Naive thymus-derived CD8-positive, alpha-beta T cell (primary cell): ENCODE results near the gene SLC9A7. TPM values are rescaled to one million over a fixed set of nuclear protein-coding genes. Genes with fewer than 3 reads are reported as not detected.
"Not testable (repeated sequence)": the region's sequence is repeated elsewhere in the genome, so short reads cannot be mapped to it uniquely, and the experiment has no call there.

Experiments
- ATAC-seq, 2 donors: fragments of 150-1000 bp; cut with Tn5 transposase in 1 of 2; sonication (Bioruptor Pico), chemical (Tn5 transposase) in 1 of 2; 1 replicate in 1 of 2; 2 replicates in 1 of 2; pipeline ENCODE4 v1.10.0; 2021; ENCODE audit warnings: mild to moderate bottlenecking in 2 of 2, moderate library complexity in 2 of 2
- POLR2A ChIA-PET: fragments of 350-600 bp; sonication (Branson Sonifier 250); formaldehyde crosslinking; loops from one replicate; lab custom pipeline; 2021; ENCODE audit warnings: antibody characterized with exemption; lab: Charles Lee
- DNase-seq, 10 donors: peaks; one replicate each; pipeline versions ENCODE4 v3.0.0 to v3.0.0-alpha.2; 2020 to 2022
- H3K27ac Mint-ChIP-seq, 10 donors: one replicate each; pipeline ENCODE4 v1.8.0; 2020 to 2022; ENCODE audit warnings: mild to moderate bottlenecking in 10 of 10, mixed read lengths in 10 of 10, moderate library complexity in 4 of 10, inconsistent platforms in 1 of 10
- H3K27me3 Mint-ChIP-seq, 5 donors: one replicate each; pipeline ENCODE4 v1.8.0; 2021 to 2022; ENCODE audit warnings: mixed read lengths in 5 of 5
- H3K36me3 Mint-ChIP-seq, 3 donors: one replicate each; pipeline ENCODE4 v1.8.0; 2020 to 2022; ENCODE audit warnings: mixed read lengths in 3 of 3, mild to moderate bottlenecking in 2 of 3, inconsistent platforms in 1 of 3
- H3K4me1 Mint-ChIP-seq, 4 donors: one replicate each; pipeline ENCODE4 v1.8.0; 2021 to 2022; ENCODE audit warnings: mixed read lengths in 4 of 4
- H3K4me3 Mint-ChIP-seq, 10 donors: one replicate each; pipeline ENCODE4 v1.8.0; 2020 to 2022; ENCODE audit warnings: mild to moderate bottlenecking in 10 of 10, mixed read lengths in 10 of 10, moderate library complexity in 6 of 10, inconsistent platforms in 1 of 10
- H3K9me3 Mint-ChIP-seq, 9 donors: one replicate each; pipeline ENCODE4 v1.8.0; 2020 to 2022; ENCODE audit warnings: mixed read lengths in 9 of 9, mild to moderate bottlenecking in 3 of 9, inconsistent platforms in 1 of 9, moderate library complexity in 1 of 9
- polyA plus RNA-seq, 3 donors: library from polyadenylated mRNA; unstranded; fragments of 300-500 nt; fragmentation: Illumina TruSeq; gene quantifications; one replicate each; pipeline ENCODE4 v1.2.3, GENCODE V29; 2021
- total RNA-seq, 8 experiments: library from RNA in 2 of 8; stranded (reverse) in 2 of 8; gene quantifications; one replicate each; pipeline ENCODE4 v1.2.3 and lab custom pipeline; 2021 to 2026

The SLC9A7 gene
- total and polyA plus RNA-seq, 5 experiments from 2014 or later, result 0.33 to 3.6 (median 1.3) TPM

DNA sequence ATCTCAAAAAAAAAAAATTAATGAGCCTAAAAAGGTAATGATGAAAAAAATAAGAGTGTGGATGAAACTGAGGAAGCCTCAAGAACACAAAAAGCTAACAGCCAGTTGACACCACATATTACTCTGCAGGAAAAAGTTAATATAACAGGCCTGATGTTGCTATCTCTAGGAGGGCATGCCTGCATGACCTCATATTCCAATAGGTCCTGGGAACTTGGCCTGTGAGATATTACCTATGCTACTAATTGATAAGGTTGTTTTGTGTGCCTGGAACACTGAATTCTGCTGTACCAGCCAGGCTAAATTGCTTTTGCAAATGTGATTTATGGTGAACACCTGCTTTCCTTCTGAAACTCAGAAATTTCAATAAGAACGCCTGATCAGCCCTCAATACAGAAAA is 15.9 kb downstream of the SLC9A7 start:
- POLR2A ChIA-PET, result no interaction called here
- Mint-ChIP-seq H3K9me3 (peaks cover 0 to 4% (median 0%) of the 10 kb centered on the region in 9 donors), H3K4me1 (peaks cover 0 to 13% (median under 1%) of the 10 kb centered on the region in 4 donors), H3K4me3 (no peak overlapping the region), H3K27me3 (no peaks in the 10 kb centered on the region), H3K27ac (no peak overlapping the region), H3K36me3 (peaks cover 0 to 7% (median 5%) of the 10 kb centered on the region in 3 donors)
- DNase-seq (no peak), ATAC-seq (no peak)

DNA sequence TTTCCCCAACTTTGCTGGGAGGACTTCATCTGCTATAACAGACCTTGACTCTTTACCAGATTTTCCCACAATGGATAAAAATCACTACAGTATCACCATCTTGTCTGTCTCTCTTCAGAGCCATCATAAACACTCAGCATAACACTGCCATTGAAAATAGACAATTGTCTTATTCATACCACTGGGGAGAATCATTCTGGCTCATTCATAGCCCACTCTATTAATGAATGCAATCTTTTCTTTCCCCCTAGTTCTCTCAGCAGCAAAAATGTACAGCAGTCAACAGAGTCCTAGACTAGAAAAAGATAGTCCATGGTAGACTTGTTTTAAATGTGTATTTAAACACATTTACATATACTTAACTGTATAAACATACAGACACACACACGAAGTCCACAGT is 19.2 kb downstream of the SLC9A7 start:
- Mint-ChIP-seq H3K36me3 (peaks cover 0 to 25% (median 6%) of the 10 kb centered on the region in 3 donors), H3K4me3 (no peak overlapping the region), H3K9me3 (peaks cover 0 to 26% (median 16%) of the 10 kb centered on the region in 9 donors), H3K4me1 (peaks cover 0 to 10% (median 0%) of the 10 kb centered on the region in 4 donors), H3K27me3 (no peaks in the 10 kb centered on the region), H3K27ac (no peak overlapping the region)
- POLR2A ChIA-PET, result interaction anchor here (1.1 kb wide), 1 partner anchor 10 kb away, joined by 3 read pairs; no protein-coding TSS in a partner anchor
- DNase-seq, result no peak
- no peak for ATAC-seq

DNA sequence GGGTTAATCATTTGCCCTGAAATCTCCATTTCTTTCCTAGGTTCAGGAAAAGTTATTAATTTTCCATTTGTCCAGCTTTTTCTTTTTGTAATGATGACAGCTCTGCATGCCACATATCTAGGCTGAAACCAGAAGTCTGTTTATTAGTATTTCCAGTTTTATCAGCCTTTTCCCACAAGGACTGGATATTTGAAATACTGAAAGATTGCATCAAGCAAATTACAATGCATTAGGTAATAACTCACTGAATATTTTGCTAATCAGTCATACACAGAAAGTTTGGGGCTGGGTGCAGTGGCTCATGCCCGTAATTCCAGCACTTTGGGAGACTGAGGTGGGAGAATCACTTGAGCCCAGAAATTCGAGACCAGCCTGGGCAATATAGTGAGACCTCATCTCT is 21.5 kb downstream of the SLC9A7 start:
- Mint-ChIP-seq H3K27ac (no peak overlapping the region), H3K36me3 (peaks cover 0 to 30% (median 5%) of the 10 kb centered on the region in 3 donors), H3K9me3 (peaks cover 0 to 48% (median 16%) of the 10 kb centered on the region in 9 donors), H3K27me3 (peaks cover 0 to 1% (median 0%) of the 10 kb centered on the region in 5 donors), H3K4me1 (peaks cover 0 to 5% (median 0%) of the 10 kb centered on the region in 4 donors), H3K4me3 (no peak overlapping the region)
- DNase-seq (no peak), ATAC-seq (no peak)
- POLR2A ChIA-PET, result no interaction called here

DNA sequence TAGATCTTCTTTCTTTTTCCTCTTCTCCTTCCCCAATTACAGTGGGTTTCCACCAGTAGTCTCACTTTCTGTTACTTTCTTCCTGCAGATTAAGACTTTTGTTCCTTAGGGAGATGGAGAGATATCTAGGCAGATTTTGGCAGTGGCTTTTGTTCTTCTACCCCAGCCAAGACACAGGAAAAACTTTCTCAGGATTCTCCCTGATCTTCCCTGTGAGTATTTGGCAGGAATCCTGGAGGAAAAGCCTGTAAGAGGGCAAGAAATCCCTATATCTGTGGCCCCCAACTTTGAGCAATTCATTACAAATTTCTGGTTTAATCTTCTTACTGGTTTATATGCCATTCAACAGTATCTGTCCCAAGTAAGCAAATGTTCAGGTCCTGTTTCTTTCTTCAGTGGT is 21.9 kb downstream of the SLC9A7 start:
- Mint-ChIP-seq H3K9me3 (peaks cover 0 to 49% (median 16%) of the 10 kb centered on the region in 9 donors), H3K27me3 (peaks cover 0 to 1% (median 0%) of the 10 kb centered on the region in 5 donors), H3K27ac (no peak overlapping the region), H3K4me3 (no peak overlapping the region), H3K36me3 (peaks cover 0 to 27% (median 5%) of the 10 kb centered on the region in 3 donors), H3K4me1 (peaks cover 0 to 1% (median 0%) of the 10 kb centered on the region in 4 donors)
- ATAC-seq (no peak), DNase-seq (no peak)
- POLR2A ChIA-PET, result no interaction called here

DNA sequence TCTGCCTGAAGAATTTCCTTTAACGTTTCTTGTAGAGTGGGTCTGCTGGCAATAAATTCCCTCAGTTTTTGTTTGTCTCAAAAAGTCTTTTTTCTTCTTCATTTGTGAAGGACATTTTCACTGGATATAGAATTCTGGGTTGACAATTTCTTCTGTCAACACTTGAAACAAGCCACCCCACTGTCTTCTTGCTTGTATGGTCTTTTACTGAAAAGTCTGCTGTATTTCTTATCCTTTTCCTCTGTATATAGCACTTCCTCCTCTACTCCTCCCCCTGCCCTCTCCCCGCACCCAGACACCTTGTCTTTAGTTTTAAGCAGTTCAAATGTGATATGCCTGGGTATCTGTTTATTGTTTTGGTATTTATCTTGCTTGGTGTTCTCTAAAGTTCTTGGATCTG is 23.3 kb downstream of the SLC9A7 start:
- Mint-ChIP-seq H3K4me1 (peaks cover 0 to 1% (median 0%) of the 10 kb centered on the region in 4 donors), H3K9me3 (peaks cover 0 to 54% (median 16%) of the 10 kb centered on the region in 9 donors), H3K36me3 (peaks cover 0 to 27% (median 3%) of the 10 kb centered on the region in 3 donors), H3K4me3 (no peak overlapping the region), H3K27ac (no peak overlapping the region), H3K27me3 (peaks cover 0 to 1% (median 0%) of the 10 kb centered on the region in 5 donors)
- POLR2A ChIA-PET, result no interaction called here
- ATAC-seq (no peak), DNase-seq (no peak)

DNA sequence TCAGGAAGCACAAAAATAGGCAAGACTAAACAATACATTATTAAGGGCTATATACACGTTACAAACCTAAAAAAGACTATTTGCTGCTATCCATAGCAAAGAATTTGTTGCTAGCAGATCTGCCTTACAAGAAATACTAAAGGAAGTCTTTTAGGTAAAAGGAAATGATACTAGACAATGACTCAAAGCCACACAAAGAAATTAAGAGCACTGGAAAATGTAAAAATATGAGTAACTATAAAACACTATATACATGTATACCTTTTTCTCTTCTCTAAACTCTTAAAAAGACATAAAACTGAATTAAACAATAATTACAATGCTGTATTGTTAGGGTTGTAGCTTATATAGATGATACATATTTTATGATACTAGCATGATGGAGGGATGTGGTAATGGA is 25.7 kb downstream of the SLC9A7 start:
- POLR2A ChIA-PET, result no interaction called here
- Mint-ChIP-seq H3K36me3 (peaks cover 0 to 23% (median 2%) of the 10 kb centered on the region in 3 donors), H3K9me3 (peaks cover 0 to 55% (median 13%) of the 10 kb centered on the region in 9 donors), H3K4me1 (peaks cover 0 to 3% (median under 1%) of the 10 kb centered on the region in 4 donors), H3K4me3 (no peak overlapping the region), H3K27me3 (peaks cover 0 to 1% (median 0%) of the 10 kb centered on the region in 5 donors), H3K27ac (no peak overlapping the region)
- DNase-seq, result no peak
- no peak for ATAC-seq

DNA sequence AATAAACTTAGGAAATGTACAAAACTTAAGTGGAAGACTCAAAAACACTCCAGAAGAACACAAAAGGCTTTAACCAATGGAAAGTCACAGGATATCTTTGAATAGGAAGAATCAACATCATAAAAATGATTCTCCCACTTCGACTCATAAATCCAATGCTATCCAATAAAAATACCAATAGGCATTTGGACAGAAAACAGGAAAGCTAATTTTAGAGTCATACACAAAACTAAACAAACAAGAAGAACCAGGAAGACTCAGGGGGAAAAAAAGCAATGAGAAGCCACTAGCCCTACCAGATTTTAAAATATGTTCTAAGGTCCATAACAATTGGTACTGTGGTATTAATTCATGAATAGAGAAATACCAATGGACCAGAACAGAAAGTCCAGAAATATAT is 28.2 kb downstream of the SLC9A7 start:
- no peak overlapping the region for H3K4me3 Mint-ChIP-seq
- DNase-seq (no peak), ATAC-seq (no peak)
- POLR2A ChIA-PET, result no interaction called here
- H3K36me3 Mint-ChIP-seq, result peaks cover 0 to 8% (median 0%) of the 10 kb centered on the region in 3 donors
- peaks cover 0 to 1% (median 0%) of the 10 kb centered on the region in 5 donors for H3K27me3 Mint-ChIP-seq
- peaks cover 0 to 37% (median 7%) of the 10 kb centered on the region in 9 donors for H3K9me3 Mint-ChIP-seq
- no peak overlapping the region for H3K27ac Mint-ChIP-seq
- H3K4me1 Mint-ChIP-seq, result peaks cover 0 to 3% (median under 1%) of the 10 kb centered on the region in 4 donors

DNA sequence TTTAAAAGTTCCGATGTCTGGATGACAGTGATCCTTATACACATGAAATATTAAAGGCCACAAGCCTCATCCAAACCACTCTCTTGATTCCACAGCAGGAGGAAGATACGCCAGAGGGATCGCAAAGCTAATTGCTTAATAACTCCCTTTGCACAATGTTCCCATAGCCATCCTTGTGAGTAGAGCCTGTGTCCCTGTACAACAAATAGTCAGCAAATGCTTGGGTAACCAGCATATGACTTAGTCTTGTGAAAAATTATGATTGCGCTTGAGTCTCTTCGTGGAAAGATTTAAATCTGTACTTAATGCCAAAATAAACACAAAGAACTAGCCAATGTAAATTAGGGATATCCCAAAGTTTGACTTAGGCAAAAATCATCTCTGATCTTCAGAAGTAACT is 31.5 kb downstream of the SLC9A7 start:
- POLR2A ChIA-PET, result no interaction called here
- Mint-ChIP-seq H3K36me3 (no peaks in the 10 kb centered on the region), H3K4me1 (peaks cover 0 to 7% (median under 1%) of the 10 kb centered on the region in 4 donors), H3K9me3 (peaks cover 0 to 6% (median 0%) of the 10 kb centered on the region in 9 donors), H3K27ac (no peak overlapping the region), H3K27me3 (no peaks in the 10 kb centered on the region), H3K4me3 (no peak overlapping the region)
- no peak for ATAC-seq
- no peak for DNase-seq

DNA sequence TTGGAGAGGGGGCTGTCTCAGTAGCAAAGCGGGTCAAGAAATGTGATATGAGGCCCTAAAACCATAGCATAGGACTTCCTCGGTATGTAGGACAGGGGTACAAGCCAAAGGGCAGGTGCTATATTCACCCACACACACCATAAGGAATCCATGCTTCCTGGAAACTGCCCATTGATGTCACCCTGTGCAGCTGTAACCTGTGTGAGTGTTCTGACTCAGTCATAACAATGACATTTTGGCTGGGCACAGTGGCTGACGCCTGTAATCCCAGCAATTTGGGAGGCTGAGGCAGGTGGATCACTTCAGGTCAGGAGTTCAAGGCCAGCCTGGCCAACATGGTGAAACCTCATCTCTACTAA is 35.4 kb downstream of the SLC9A7 start:
- DNase-seq, ATAC-seq, POLR2A ChIA-PET, H3K4me3 Mint-ChIP-seq, H3K27me3 Mint-ChIP-seq, H3K36me3 Mint-ChIP-seq, H3K27ac Mint-ChIP-seq, H3K9me3 Mint-ChIP-seq: not testable (repeated sequence)
- peaks cover 0 to 16% (median 0%) of the 10 kb centered on the region in 4 donors for H3K4me1 Mint-ChIP-seq

DNA sequence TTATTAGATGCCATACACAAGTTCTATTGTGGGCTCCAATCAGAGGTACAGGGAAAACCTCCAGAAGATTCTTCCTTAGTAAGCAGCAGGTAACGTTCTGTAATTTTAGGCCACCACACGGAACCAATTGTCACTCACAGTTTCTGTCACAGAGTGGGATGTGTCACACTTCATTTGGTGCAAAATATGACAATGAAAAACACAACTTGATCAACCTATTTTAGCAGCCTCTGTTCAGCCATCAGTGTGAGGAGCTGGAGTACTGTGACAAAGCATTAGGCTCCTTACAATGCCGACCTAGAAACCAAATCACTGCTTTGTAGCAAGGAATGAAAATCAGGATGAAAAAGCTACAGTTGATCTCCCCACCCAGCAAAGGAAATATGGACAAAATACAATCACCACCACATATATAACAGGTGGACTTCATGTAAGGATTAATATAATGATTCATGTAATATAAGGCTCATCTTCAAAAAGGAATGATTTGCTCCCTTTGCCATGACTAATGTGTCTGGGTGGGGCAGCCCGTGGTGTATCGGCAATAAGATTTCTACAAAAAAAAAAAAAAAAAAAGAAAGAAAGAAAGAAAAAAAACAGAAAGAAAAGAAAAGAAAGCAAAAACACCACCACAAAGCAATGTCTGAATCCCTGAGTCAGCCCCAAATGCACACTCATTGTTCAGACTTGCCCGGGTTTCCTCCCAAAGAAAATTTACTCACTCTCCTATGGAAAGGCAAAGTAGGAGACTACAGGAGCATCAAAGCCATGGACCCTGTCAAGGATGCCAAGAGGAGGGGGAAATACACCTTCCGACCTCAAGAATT is 36.0 kb downstream of the SLC9A7 start:
- Mint-ChIP-seq H3K4me1 (peaks cover 0 to 16% (median 0%) of the 10 kb centered on the region in 4 donors), H3K4me3 (no peak overlapping the region)
- ATAC-seq, result no peak

DNA sequence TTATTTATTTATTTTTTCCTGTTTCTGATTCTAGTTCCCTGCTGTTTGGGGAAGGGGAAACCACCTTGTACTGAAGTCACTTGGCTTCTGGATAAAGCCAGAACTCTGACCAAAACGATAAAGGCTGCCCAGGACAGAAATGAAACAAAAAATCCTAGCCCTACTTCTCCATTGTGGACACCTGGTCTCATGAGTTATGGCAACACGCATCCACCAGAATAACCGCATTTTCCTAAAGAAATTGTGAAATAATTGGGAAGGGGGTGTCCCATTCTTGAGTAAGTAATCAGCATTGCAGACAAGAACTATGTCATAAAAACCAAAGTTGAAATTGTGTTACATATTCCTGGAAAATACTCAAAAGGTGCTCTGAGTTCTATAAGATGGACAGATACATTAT is 42.1 kb downstream of the SLC9A7 start:
- DNase-seq, result no peak

More for the DNA sequence above, 36.0 kb downstream of the SLC9A7 start:
- no peaks in the 10 kb centered on the region for H3K27me3 Mint-ChIP-seq
- H3K27ac Mint-ChIP-seq, result no peak overlapping the region
- peaks cover 0 to 2% (median 0%) of the 10 kb centered on the region in 9 donors for H3K9me3 Mint-ChIP-seq
- no peaks in the 10 kb centered on the region for H3K36me3 Mint-ChIP-seq
- POLR2A ChIA-PET, result no interaction called here
- DNase-seq, result no peak

DNA sequence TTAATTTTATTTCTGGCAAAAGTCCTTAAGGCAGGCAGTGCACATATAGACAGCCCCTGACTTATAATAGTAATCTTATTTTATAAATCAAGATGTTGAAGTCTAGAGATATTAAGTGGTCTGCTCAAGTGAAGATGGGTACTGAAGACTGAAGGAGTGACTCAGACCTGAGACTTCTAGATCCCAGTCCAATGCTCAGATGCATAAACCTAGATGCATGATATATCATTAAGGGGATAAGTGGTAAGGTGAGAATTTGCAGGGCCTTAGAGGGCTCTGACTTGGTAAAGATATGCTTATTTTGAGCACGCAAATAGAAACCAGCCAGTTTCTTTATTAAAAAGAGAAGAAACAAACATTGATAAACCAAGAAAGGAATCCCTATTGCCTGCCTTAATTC is 42.9 kb downstream of the SLC9A7 start:
- DNase-seq (no peak), ATAC-seq (no peak)
- Mint-ChIP-seq H3K4me3 (no peak overlapping the region), H3K27ac (no peak overlapping the region), H3K4me1 (peaks cover 0 to 44% (median 4%) of the 10 kb centered on the region in 4 donors), H3K9me3 (peaks cover 0 to 6% (median 0%) of the 10 kb centered on the region in 9 donors), H3K36me3 (no peaks in the 10 kb centered on the region), H3K27me3 (no peaks in the 10 kb centered on the region)
- POLR2A ChIA-PET, result no interaction called here

More for the DNA sequence above, 42.1 kb downstream of the SLC9A7 start:
- Mint-ChIP-seq H3K27me3 (no peaks in the 10 kb centered on the region), H3K9me3 (peaks cover 0 to 6% (median 0%) of the 10 kb centered on the region in 9 donors), H3K4me1 (peaks cover 0 to 37% (median 1%) of the 10 kb centered on the region in 4 donors), H3K36me3 (no peaks in the 10 kb centered on the region), H3K4me3 (no peak overlapping the region), H3K27ac (no peak overlapping the region)
- POLR2A ChIA-PET, result no interaction called here
- ATAC-seq, result no peak

DNA sequence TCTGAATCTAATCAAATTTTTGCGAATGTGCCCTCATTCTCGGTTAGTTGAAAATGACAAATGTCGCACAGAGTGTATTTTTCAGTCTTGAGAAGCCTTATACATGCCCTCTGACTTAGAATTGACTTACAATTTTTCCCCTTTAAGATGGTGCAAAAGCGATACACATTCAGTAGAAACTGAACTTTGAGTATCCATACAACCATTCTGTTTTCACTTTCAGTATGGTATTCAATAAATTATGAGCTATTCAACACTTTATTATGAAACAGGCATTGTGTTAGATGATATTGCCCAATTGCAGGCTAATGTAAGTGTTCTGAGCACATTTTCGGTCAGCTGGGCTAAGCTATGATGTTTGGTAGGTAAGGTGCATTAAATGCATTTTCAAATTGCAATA is 43.4 kb downstream of the SLC9A7 start:
- Mint-ChIP-seq H3K27ac (no peak overlapping the region), H3K9me3 (peaks cover 0 to 6% (median 0%) of the 10 kb centered on the region in 9 donors), H3K4me1 (peaks cover 0 to 46% (median 4%) of the 10 kb centered on the region in 4 donors), H3K36me3 (no peaks in the 10 kb centered on the region), H3K4me3 (no peak overlapping the region), H3K27me3 (no peaks in the 10 kb centered on the region)
- POLR2A ChIA-PET, result no interaction called here
- no peak for DNase-seq
- ATAC-seq, result no peak
